Spleen (tissue), 11 donors: Measurements from ENCODE around the gene FRMD4A. TPM values are rescaled to one million over a fixed set of nuclear protein-coding genes. Genes with fewer than 3 reads are reported as not detected.

Source experiments
- DNase-seq: peaks from one replicate; pipeline ENCODE4 v3.0.0-alpha.2; 2020
- H3K27ac ChIP-seq, 8 donors: fragments of 200-600 bp; sonication (generic) in 7 of 8; 1 replicate in 4 of 8; 2 replicates in 4 of 8; pipeline versions ENCODE4 v1.5.0 to v1.8.0; 2016 to 2021; ENCODE audit warnings: inconsistent platforms in 4 of 8, mild to moderate bottlenecking in 4 of 8, moderate library complexity in 1 of 8
- H3K27me3 ChIP-seq, 7 donors: fragments of 200-600 bp; sonication (generic) in 6 of 7; replicated peaks in 1 of 7; 1 replicate in 4 of 7; 2 replicates in 3 of 7; pipeline versions ENCODE4 v1.5.0 to v1.8.0; 2016 to 2021; ENCODE audit warnings: inconsistent platforms in 3 of 7, mild to moderate bottlenecking in 1 of 7
- H3K36me3 ChIP-seq, 6 donors: fragments of 200-600 bp; sonication (generic) in 5 of 6; 1 replicate in 4 of 6; 2 replicates in 2 of 6; pipeline versions ENCODE4 v1.5.0 to v1.8.0; 2016 to 2021; ENCODE audit warnings: inconsistent platforms in 2 of 6
- H3K4me1 ChIP-seq, 6 donors: fragments of 200-600 bp; sonication (generic) in 5 of 6; 1 replicate in 3 of 6; 2 replicates in 3 of 6; pipeline versions ENCODE4 v1.5.0 to v1.8.0; 2016 to 2021; ENCODE audit warnings: inconsistent platforms in 3 of 6
- H3K4me3 ChIP-seq, 8 donors: fragments of 200-600 bp; sonication (generic) in 7 of 8; 1 replicate in 4 of 8; 2 replicates in 4 of 8; pipeline versions ENCODE4 v1.5.0 to v1.8.0; 2016 to 2021; ENCODE audit warnings: inconsistent platforms in 4 of 8, mild to moderate bottlenecking in 4 of 8, moderate library complexity in 2 of 8
- H3K9me3 ChIP-seq, 8 donors: fragments of 200-600 bp; sonication (generic) in 7 of 8; 1 replicate in 4 of 8; 2 replicates in 4 of 8; pipeline versions ENCODE4 v1.5.0 to v1.8.0; 2016 to 2021; ENCODE audit warnings: inconsistent platforms in 4 of 8
- CTCF ChIP-seq, 11 experiments: fragments of 200-600 bp in 7 of 11; fragments of 450-650 bp in 4 of 11; sonication (generic) in 4 of 11; IDR thresholded peaks in 8 of 11; conservative IDR thresholded peaks in 3 of 11; 1 replicate in 7 of 11; 2 replicates in 4 of 11; pipeline versions ENCODE4 v1.4.0 to v1.8.0; 2016 to 2021; ENCODE audit warnings: antibody characterized with exemption in 11 of 11, inconsistent platforms in 4 of 11, mild to moderate bottlenecking in 1 of 11
- POLR2A ChIP-seq, 3 donors: fragments of 450-650 bp; IDR thresholded peaks; one replicate each; pipeline ENCODE4 v1.5.1; 2017; ENCODE audit warnings: antibody characterized with exemption in 3 of 3, mild to moderate bottlenecking in 1 of 3
- POLR2AphosphoS5 ChIP-seq, 3 donors: sonication (generic); formaldehyde crosslinking; IDR thresholded peaks; one replicate each; pipeline ENCODE4 v1.5.1; 2017; ENCODE audit warnings: antibody characterized with exemption in 3 of 3
- WGBS, 5 donors: extraction: QIAGEN DNeasy Blood & Tissue Kit in 3 of 5; methylation state at CpG; one replicate each; pipeline versions ENCODE4 v1.1.5 to v1.1.7; 2013 to 2018; 5-methylcytosine and 5-hydroxymethylcytosine counted together
- intact Hi-C: fragments of 100-400 bp; cut with DNase I; formaldehyde crosslinking; loops from one replicate; pipeline ENCODE4 v1.15.0; 2023; ENCODE audit warnings: low total_unique reads
- polyA plus RNA-seq, 3 donors: library from polyadenylated mRNA; stranded (reverse); fragments of 200-250 nt; gene quantifications; one replicate each; pipeline ENCODE4 v1.2.1, GENCODE V29; 2013
- total RNA-seq, 7 donors: library from RNA; depleted of rRNA in 3 of 7; stranded (reverse); fragments of >200 nt in 3 of 7; fragmentation: NEBNext Ultra II Directional in 4 of 7; extraction: Animal tissue kit (Norgen Biotek cat#: 25700) in 4 of 7; gene quantifications; one replicate each; pipeline versions ENCODE4 v1.1.0 to v1.2.1, GENCODE V29; 2016 to 2021
- donor health status: healthy with polysubstance abuse.
- donor health status: DM: no; HTN: no; CAD: no; lungs with moderate emphysema.
- donor health status: DM: no; HTN: no; CAD: no.
- donor health status: Bipolar disorder and iron deficiency.
- donor health status: healthy.
- donor health status: DM: no; HTN: no; CAD: no.
- donor health status: DM: yes; HTN: yes; CAD: no.

The FRMD4A gene
- total and polyA plus RNA-seq, 10 donors = 9.2 to 141 (median 80.5) TPM

DNA sequence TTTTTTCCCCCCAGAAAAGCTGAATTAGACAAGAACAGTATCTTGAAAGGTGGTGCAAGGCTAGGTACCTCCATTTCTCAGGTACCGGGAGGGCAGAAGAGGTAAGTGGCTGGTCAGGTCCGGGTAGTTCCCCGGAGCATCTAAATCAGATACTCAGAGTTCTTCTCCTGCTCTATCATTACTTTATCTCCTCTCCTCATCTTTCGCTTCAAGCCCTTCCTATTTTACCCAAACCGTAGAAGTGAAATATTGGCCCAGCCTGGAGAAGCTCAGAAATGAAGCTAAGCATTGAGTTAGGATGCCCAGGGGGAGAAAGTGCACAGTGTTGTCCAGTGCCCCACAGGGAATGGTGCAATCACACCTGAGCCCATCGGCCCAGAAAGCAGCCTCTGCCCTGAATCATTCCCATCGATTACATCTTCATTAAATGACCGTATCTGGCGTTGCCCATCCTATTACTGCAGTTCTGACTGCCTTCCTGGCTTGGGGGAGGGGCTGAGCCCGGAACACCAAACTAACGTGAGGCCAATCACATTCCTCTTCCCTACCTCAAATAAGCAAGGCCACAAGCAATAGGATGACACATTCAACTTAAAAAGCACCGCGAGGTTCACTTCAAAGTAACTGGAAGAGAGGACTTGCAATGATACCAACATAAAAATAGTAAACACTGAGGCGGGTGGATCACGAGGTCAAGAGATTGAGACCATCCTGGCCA lies 627.5 kb downstream of the FRMD4A start:
- H3K9me3 ChIP-seq = no peaks in the 10 kb centered on the region
- H3K4me1 ChIP-seq = peaks cover 0 to 56% (median 30%) of the 10 kb centered on the region in 6 donors
- TF ChIP-seq POLR2AphosphoS5 (IDR thresholded peaks at IDR 0.05) = no peak
- TF ChIP-seq CTCF (IDR thresholded peaks at IDR 0.05 in 8 of 11, conservative IDR thresholded peaks at IDR 0.05 in 3 of 11) = no peak
- no peak for TF ChIP-seq POLR2A (IDR thresholded peaks at IDR 0.05)
- peaks cover 0 to 24% (median 1%) of the 10 kb centered on the region in 6 donors for H3K36me3 ChIP-seq
- DNase-seq = no peak
- peaks cover 0 to 9% (median 0%) of the 10 kb centered on the region in 7 donors for H3K27me3 ChIP-seq
- H3K4me3 ChIP-seq = peak overlapping the region in 4 of 8 donors; percentile 4 to 70 (median 34)
- H3K27ac ChIP-seq = peak overlapping the region in 3 of 8 donors; percentile 71 to 78 (median 77)
- intact Hi-C loops = no loop called here
- 89 to 92% (median 91%) methylated on average over 15 of the region's 15 CpGs for WGBS, 5 donors

- no peaks in the 10 kb centered on the region for H3K27me3 ChIP-seq
- H3K27ac ChIP-seq = peak overlapping the region in 3 of 8 donors; percentile 5 to 12 (median 8)
- intact Hi-C loops = no loop called here
Observed at GRCh38 chr10:13701157-13701919, 629.4 kb downstream of the FRMD4A start.

DNA sequence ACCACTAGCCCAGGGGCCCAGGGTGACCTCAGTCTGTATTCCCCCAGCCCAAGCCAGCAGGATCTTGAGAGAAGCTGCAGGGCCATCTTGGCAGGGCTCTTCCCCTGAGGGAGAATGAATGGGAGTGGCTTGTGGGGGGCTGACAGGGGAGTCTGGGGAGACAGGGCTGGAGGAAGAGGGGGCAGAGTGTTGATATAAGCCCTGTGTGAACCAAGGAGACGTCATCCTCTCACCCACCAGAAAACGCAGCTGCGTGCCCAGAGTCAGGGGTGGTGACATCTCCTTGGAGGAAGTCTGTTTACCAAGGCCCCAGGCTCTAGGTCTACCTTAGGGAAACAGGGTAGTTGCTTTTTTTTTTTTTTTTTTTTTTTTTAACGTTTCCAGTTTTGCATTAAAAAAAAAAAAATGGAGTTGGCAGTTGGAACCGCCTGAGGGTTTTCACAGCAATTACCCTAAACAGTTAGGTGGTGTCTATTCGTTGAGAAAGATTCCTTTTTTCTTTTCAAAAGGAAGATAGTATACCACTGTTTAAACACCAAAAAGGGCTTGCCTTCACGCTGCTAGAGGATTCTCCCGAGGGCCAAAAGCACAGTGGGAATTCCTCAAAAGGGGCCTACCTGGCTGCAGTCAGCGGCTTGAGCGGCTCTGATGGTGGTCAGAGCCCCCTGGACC lies 630.1 kb downstream of the FRMD4A start:
- H3K4me3 ChIP-seq = no peak overlapping the region
- H3K4me1 ChIP-seq = peaks cover 0 to 35% (median 13%) of the 10 kb centered on the region in 6 donors
- no peaks in the 10 kb centered on the region for H3K27me3 ChIP-seq
- peak; percentile 41 for DNase-seq
- intact Hi-C loops = no loop called here
- no peak for TF ChIP-seq POLR2A (IDR thresholded peaks at IDR 0.05)
- TF ChIP-seq POLR2AphosphoS5 (IDR thresholded peaks at IDR 0.05) = no peak
- no peak for TF ChIP-seq CTCF (IDR thresholded peaks at IDR 0.05 in 8 of 11, conservative IDR thresholded peaks at IDR 0.05 in 3 of 11)
- peak overlapping the region in 2 of 8 donors; percentile 6 to 8 for H3K27ac ChIP-seq
- H3K9me3 ChIP-seq = no peaks in the 10 kb centered on the region
- 51 to 64% (median 52%) methylated on average over 9 to 10 of the region's 10 CpGs for WGBS, 5 donors
- H3K36me3 ChIP-seq = peaks cover 0 to 34% (median 3%) of the 10 kb centered on the region in 6 donors

More at GRCh38 chr10:13701157-13701919, 629.4 kb downstream of the FRMD4A start:
- Histone ChIP-seq H3K9me3 (no peaks in the 10 kb centered on the region), H3K36me3 (peaks cover 0 to 27% (median 1%) of the 10 kb centered on the region in 6 donors), H3K4me1 (peaks cover 0 to 39% (median 17%) of the 10 kb centered on the region in 6 donors), H3K4me3 (no peak overlapping the region)
- peak; percentile 56 for DNase-seq
- 80 to 85% (median 83%) methylated on average over 17 of the region's 17 CpGs for WGBS, 5 donors
- peak in 1 of 3 donors; percentile 20 for TF ChIP-seq POLR2AphosphoS5 (IDR thresholded peaks at IDR 0.05)
- no peak for TF ChIP-seq POLR2A (IDR thresholded peaks at IDR 0.05)

GRCh38 chr10:13699216-13699615 lies 631.5 kb downstream of the FRMD4A start:
- peaks cover 0 to 32% (median 8%) of the 10 kb centered on the region in 6 donors for H3K4me1 ChIP-seq

More at GRCh38 chr10:13699216-13699615, 631.5 kb downstream of the FRMD4A start:
- no peak for TF ChIP-seq CTCF (IDR thresholded peaks at IDR 0.05 in 8 of 11, conservative IDR thresholded peaks at IDR 0.05 in 3 of 11)
- peak in 1 of 3 donors; percentile 17 for TF ChIP-seq POLR2AphosphoS5 (IDR thresholded peaks at IDR 0.05)
- DNase-seq = peak; percentile 41
- Histone ChIP-seq H3K36me3 (peaks cover 0 to 48% (median 3%) of the 10 kb centered on the region in 6 donors), H3K27ac (no peak overlapping the region), H3K27me3 (no peaks in the 10 kb centered on the region), H3K9me3 (no peaks in the 10 kb centered on the region), H3K4me3 (no peak overlapping the region)
- 58 to 71% (median 68%) methylated on average over 10 of the region's 10 CpGs for WGBS, 5 donors
- intact Hi-C loops = no loop called here
